Heart right ventricle (tissue), 16 donors: ENCODE measurements around the gene SFI1. TPM values are rescaled to one million over a fixed set of nuclear protein-coding genes. Genes with fewer than 3 reads are reported as not detected.

Experiments used
- ATAC-seq, 8 donors: fragments of 200-7000 bp; cut with Tn5 transposase; one replicate each; pipeline ENCODE4 v1.9.1; 2020; ENCODE audit warnings: mild to moderate bottlenecking in 8 of 8, moderate library complexity in 8 of 8, moderate number of reproducible peaks in 1 of 8
- DNase-seq, 2 donors: peaks; one replicate each; pipeline ENCODE4 v3.0.0-alpha.2; 2020
- H3K27ac ChIP-seq, 10 donors: fragments of 200-600 bp; sonication (generic) in 2 of 10; one replicate each; pipeline versions ENCODE4 v1.5.0 to v1.8.0; 2020 to 2022; ENCODE audit warnings: mild to moderate bottlenecking in 3 of 10
- H3K27me3 ChIP-seq, 7 donors: fragments of 200-600 bp; one replicate each; pipeline ENCODE4 v1.8.0; 2021 to 2022; ENCODE audit warnings: mild to moderate bottlenecking in 2 of 7
- H3K36me3 ChIP-seq, 9 donors: fragments of 200-600 bp; sonication (generic) in 1 of 9; one replicate each; pipeline versions ENCODE4 v1.5.0 to v1.8.0; 2020 to 2022; ENCODE audit warnings: mild to moderate bottlenecking in 2 of 9
- H3K4me1 ChIP-seq, 9 donors: fragments of 200-600 bp; sonication (generic) in 1 of 9; one replicate each; pipeline versions ENCODE4 v1.5.0 to v1.8.0; 2020 to 2022; ENCODE audit warnings: mild to moderate bottlenecking in 4 of 9
- H3K4me3 ChIP-seq, 10 donors: fragments of 200-600 bp; sonication (generic) in 2 of 10; one replicate each; pipeline versions ENCODE4 v1.5.0 to v1.8.0; 2020 to 2022; ENCODE audit warnings: mild to moderate bottlenecking in 7 of 10, moderate library complexity in 2 of 10
- H3K9me3 ChIP-seq, 11 donors: fragments of 200-600 bp in 10 of 11; sonication (generic) in 2 of 11; one replicate each; pipeline versions ENCODE4 v1.5.0 to v1.8.0; 2013 to 2022; ENCODE audit warnings: mild to moderate bottlenecking in 2 of 11, control low read depth in 1 of 11, moderate library complexity in 1 of 11
- WGBS, 2 donors: extraction: QIAGEN DNeasy Blood & Tissue Kit; methylation state at CpG; one replicate each; pipeline ENCODE4 v1.1.7; 2013; ENCODE audit warnings: inconsistent platforms in 1 of 2; 5-methylcytosine and 5-hydroxymethylcytosine counted together
- intact Hi-C, 10 donors: fragments of 100-400 bp; cut with DNase I; formaldehyde crosslinking; loops; one replicate each; pipeline versions ENCODE4 v1.11.1 to v1.14.2; 2022
- polyA plus RNA-seq, 2 donors: library from polyadenylated mRNA; stranded (reverse); fragments of 200-250 nt; gene quantifications; one replicate each; pipeline ENCODE4 v1.2.3, GENCODE V29; 2013
- total RNA-seq, 10 donors: library from RNA; stranded (reverse); fragmentation: NEBNext Ultra II Directional in 3 of 10; extraction: Animal tissue kit (Norgen Biotek cat#: 25700) in 3 of 10; gene quantifications; one replicate each; pipeline versions ENCODE4 v1.2.1 to v1.2.4, GENCODE V29; 2021 to 2023
- TF ChIP-seq, protein P1 (sequence below), 9 donors: fragments of 200-600 bp; sonication (generic) in 2 of 9; IDR thresholded peaks; one replicate each; pipeline versions ENCODE4 v1.5.0 to v1.8.0; 2021 to 2022; ENCODE audit warnings: antibody characterized with exemption in 9 of 9, mild to moderate bottlenecking in 5 of 9, moderate library complexity in 1 of 9
- donor health status: Arrhythmogenic right ventricular cardiomyopathy.
- donor health status: ischemic (EF 13 %, LVEDD 7.1; RV severe dilation, severe dysfunction).
- donor health status: healthy with polysubstance abuse.
- donor health status: DM: no; HTN: yes; CAD: no.
- donor health status: DM: no; HTN: no; CAD: no.
- donor health status: ischemic (EF 25% LVEDD 6.9; RV normal size, moderate dysfunction).
- donor health status: ischemic (EF 25% LVEDD 5.7; RV mildly dilated, moderate dysfunction).
- donor health status: healthy.
- donor health status: DM: yes; HTN: yes; CAD: no.
- donor health status: Ischemic cardiomyopathy.
- donor health status: ischemic (EF 35%, LVEDD 5.7; RV mildly dilated, moderate dysfunction).
- donor health status: nonischemic (EF 11% LVEDD 7.7; RV severe dilation, severe dysfunction).
- donor health status: DM: yes; HTN: yes; CAD: no.
- donor health status: PGD.
- donor health status: ischemic (EF 29% LVEDD 5.4; RV normal size, mild dysfunction).
- donor health status: nonischemic (EF 23%, LVEDD 6.1; RV moderate dilation, normal function).

The SFI1 gene
- total and polyA plus RNA-seq, 12 donors: 4.7 to 20.1 (median 7.3) TPM

DNA sequence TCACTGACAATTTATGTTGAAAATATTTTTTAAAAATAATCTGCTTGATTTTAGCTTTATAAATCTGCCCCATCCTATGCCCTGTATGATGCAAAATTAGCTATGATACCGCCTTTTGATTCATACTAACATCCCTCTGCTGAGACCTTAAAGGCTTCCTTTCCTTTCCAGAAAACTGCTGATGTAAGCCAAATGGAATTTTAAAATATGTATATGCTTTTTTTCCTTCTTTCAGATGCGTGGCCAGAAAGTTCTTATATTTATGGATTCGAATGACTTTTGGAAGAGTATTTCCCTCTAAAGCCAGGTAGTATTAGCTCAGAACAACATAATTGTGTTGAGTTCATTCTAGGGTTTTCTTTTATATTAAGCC, 34.5 kb downstream of the SFI1 start:
- 59 to 74% methylated on average over 3 of the region's 3 CpGs for WGBS, 2 donors
- peak overlapping the region in 2 of 10 donors; percentile 4 to 37 for H3K27ac ChIP-seq
- DNase-seq (no peak), ATAC-seq (no peak)
- peaks cover 0 to 18% (median 0%) of the 10 kb centered on the region in 9 donors for H3K36me3 ChIP-seq
- H3K4me1 ChIP-seq: peaks cover 0 to 11% (median 0%) of the 10 kb centered on the region in 9 donors
- H3K9me3 ChIP-seq: no peaks in the 10 kb centered on the region
- TF ChIP-seq, protein P1, sequence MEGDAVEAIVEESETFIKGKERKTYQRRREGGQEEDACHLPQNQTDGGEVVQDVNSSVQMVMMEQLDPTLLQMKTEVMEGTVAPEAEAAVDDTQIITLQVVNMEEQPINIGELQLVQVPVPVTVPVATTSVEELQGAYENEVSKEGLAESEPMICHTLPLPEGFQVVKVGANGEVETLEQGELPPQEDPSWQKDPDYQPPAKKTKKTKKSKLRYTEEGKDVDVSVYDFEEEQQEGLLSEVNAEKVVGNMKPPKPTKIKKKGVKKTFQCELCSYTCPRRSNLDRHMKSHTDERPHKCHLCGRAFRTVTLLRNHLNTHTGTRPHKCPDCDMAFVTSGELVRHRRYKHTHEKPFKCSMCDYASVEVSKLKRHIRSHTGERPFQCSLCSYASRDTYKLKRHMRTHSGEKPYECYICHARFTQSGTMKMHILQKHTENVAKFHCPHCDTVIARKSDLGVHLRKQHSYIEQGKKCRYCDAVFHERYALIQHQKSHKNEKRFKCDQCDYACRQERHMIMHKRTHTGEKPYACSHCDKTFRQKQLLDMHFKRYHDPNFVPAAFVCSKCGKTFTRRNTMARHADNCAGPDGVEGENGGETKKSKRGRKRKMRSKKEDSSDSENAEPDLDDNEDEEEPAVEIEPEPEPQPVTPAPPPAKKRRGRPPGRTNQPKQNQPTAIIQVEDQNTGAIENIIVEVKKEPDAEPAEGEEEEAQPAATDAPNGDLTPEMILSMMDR (IDR thresholded peaks at IDR 0.05): no peak
- intact Hi-C loops: no loop called here
- no peaks in the 10 kb centered on the region for H3K27me3 ChIP-seq
- H3K4me3 ChIP-seq: no peak overlapping the region

GRCh38 chr22:31532060-31532459, 35.7 kb downstream of the SFI1 start:
- H3K27me3 ChIP-seq: no peaks in the 10 kb centered on the region
- DNase-seq (no peak), ATAC-seq (no peak)
- TF ChIP-seq, protein P1 (IDR thresholded peaks at IDR 0.05): no peak
- peaks cover 0 to 11% (median 0%) of the 10 kb centered on the region in 9 donors for H3K4me1 ChIP-seq
- 82 to 87% methylated on average over 1 of the region's 1 CpG for WGBS, 2 donors
- H3K4me3 ChIP-seq: no peak overlapping the region
- no peaks in the 10 kb centered on the region for H3K9me3 ChIP-seq
- no peak overlapping the region for H3K27ac ChIP-seq
- intact Hi-C loops: no loop called here
- peaks cover 0 to 18% (median 0%) of the 10 kb centered on the region in 9 donors for H3K36me3 ChIP-seq

- Histone ChIP-seq H3K4me3 (no peak overlapping the region), H3K27me3 (no peaks in the 10 kb centered on the region), H3K36me3 (peaks cover 0 to 13% (median 0%) of the 10 kb centered on the region in 9 donors), H3K27ac (no peak overlapping the region), H3K4me1 (peaks cover 0 to 11% (median 0%) of the 10 kb centered on the region in 9 donors), H3K9me3 (no peaks in the 10 kb centered on the region)
- DNase-seq: no peak
- 91 to 92% methylated on average over 5 of the region's 5 CpGs for WGBS, 2 donors
- ATAC-seq: no peak
- intact Hi-C loops: no loop called here
- TF ChIP-seq, protein P1 (IDR thresholded peaks at IDR 0.05): no peak
Measured at GRCh38 chr22:31533374-31533773, 37.0 kb downstream of the SFI1 start.

DNA sequence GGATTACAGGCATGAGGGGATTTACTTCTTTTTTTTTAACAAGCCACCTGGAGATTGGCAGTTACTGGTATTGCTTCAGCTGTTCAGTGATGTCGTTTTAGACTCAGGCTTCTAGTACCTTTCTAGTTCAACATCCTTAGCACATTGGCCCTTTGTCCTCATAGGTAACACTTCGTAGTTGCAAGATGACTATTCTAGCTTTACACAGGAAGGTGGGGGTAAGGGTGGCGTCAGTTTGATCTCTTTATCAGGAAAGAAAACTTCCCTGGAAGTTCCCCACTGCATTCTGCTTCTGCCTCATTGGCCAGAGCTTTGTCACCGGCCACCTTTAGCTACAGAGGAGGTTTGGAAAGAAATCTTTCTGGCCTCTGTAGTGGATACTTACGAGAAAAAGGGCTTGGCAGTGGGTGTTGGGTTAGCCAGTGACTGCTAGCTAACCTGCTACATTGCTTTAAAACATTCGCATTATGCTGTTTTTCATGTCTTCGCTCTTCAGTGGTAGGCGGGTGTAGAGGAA, 40.7 kb downstream of the SFI1 start:
- TF ChIP-seq, protein P1 (IDR thresholded peaks at IDR 0.05): no peak
- 76 to 80% methylated on average over 8 of the region's 8 CpGs for WGBS, 2 donors
- intact Hi-C loops: no loop called here
- Histone ChIP-seq H3K27ac (peak overlapping the region in 1 of 10 donors; percentile 8), H3K9me3 (no peaks in the 10 kb centered on the region), H3K4me3 (no peak overlapping the region), H3K27me3 (no peaks in the 10 kb centered on the region), H3K4me1 (no peaks in the 10 kb centered on the region), H3K36me3 (peaks cover 0 to 13% (median 0%) of the 10 kb centered on the region in 9 donors)
- ATAC-seq (no peak), DNase-seq (no peak)
